Skeletal muscle satellite cell (primary cell): ENCODE results near the gene MAGI2.

Experiments
- H3K27me3 ChIP-seq: 2 replicates; pipeline ENCODE4 v1.7.0; 2013; ENCODE audit warnings: low read length; ENCODE audit not compliant: control insufficient read depth, insufficient read depth
- H3K36me3 ChIP-seq: 2 replicates; pipeline ENCODE4 v1.7.0; 2013; ENCODE audit warnings: mild to moderate bottlenecking, control low read depth, low read length; ENCODE audit not compliant: insufficient read depth
- H3K4me1 ChIP-seq: 2 replicates; pipeline ENCODE4 v1.7.0; 2013; ENCODE audit warnings: low read length; ENCODE audit not compliant: control insufficient read depth, insufficient read depth
- H3K4me2 ChIP-seq: 2 replicates; pipeline ENCODE4 v1.7.0; 2013; ENCODE audit warnings: mild to moderate bottlenecking, low read length
- H3K4me3 ChIP-seq: 2 replicates; pipeline ENCODE4 v1.7.0; 2013; ENCODE audit warnings: low read length
- H3K9ac ChIP-seq: 2 replicates; pipeline ENCODE4 v1.7.0; 2013; ENCODE audit warnings: mild to moderate bottlenecking, low read depth, low read length, moderate library complexity
- H3K9me3 ChIP-seq: replicated peaks from 2 replicates; pipeline ENCODE4 v1.7.0; 2013; ENCODE audit warnings: mild to moderate bottlenecking, control low read depth, low read length

MAGI2 gene

DNA sequence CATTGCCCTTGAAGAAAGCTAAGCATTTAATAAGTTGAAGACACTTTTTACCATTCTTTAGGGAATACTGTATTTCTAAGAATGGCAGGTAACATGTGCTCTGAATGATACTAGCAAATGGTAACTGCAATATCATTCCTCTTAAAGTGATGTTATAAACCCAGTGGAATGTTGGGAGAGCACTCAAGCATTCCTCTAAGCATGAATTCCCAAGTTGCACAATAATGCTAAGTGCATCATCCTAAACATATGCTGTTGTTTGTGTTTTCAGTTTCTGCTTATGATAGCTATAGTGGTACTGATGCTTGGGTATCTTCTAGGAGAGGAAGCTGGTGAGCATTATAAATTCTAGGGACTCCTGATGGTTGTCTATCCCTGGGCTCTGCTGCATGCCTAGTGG is 980.9 kb downstream of the MAGI2 start:
- no peak overlapping the region for H3K9ac ChIP-seq
- peaks cover 12% of the 10 kb centered on the region for H3K4me1 ChIP-seq
- no peak overlapping the region for H3K4me2 ChIP-seq
- no peak overlapping the region for H3K4me3 ChIP-seq
- H3K36me3 ChIP-seq: no peaks in the 10 kb centered on the region
- H3K9me3 ChIP-seq: no peaks in the 10 kb centered on the region
- H3K27me3 ChIP-seq: no peaks in the 10 kb centered on the region

DNA sequence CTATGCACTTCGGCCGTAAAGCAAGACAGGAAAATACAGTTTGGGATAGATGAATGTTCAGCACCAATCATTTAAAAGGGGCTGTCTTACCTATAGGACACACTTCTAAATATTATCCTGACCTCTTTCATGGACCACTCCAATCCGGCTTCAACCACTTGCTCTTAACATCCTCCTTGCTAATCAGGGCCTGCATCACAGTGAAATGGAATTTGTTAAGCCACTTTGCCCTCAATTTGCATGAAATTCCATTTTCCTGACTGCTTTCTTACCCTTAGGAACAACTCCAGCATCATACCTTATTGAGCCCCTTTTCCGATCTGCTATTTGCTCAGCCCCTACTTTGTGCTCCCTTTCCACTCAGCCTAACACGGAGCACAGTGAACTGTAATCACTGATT is 987.6 kb downstream of the MAGI2 start:
- H3K9ac ChIP-seq: no peak overlapping the region
- no peaks in the 10 kb centered on the region for H3K27me3 ChIP-seq
- no peak overlapping the region for H3K4me3 ChIP-seq
- no peaks in the 10 kb centered on the region for H3K9me3 ChIP-seq
- no peak overlapping the region for H3K4me2 ChIP-seq
- no peaks in the 10 kb centered on the region for H3K36me3 ChIP-seq
- no peaks in the 10 kb centered on the region for H3K4me1 ChIP-seq

DNA sequence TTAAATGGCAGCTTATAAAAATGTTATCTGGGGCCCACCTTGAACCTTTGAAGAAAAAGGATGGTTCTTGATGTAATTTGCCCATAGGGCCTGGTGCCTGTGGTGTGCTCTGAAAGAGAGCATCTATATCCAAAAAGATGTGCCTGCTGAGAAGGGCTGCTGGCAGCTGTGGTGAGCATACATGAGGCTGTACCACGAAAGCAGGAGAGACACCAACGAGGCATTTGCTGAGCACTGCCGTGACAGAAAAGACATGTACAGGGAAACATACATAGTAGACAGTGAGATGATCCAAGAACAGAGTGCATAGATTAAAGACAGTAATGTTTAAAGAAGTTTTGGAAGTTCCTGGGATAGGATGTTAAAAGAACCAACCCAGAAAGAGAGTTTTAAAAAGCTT is 990.4 kb downstream of the MAGI2 start:
- Histone ChIP-seq H3K27me3 (no peaks in the 10 kb centered on the region), H3K4me2 (no peak overlapping the region), H3K9ac (no peak overlapping the region), H3K4me1 (no peaks in the 10 kb centered on the region), H3K4me3 (no peak overlapping the region), H3K9me3 (no peaks in the 10 kb centered on the region), H3K36me3 (no peaks in the 10 kb centered on the region)

DNA sequence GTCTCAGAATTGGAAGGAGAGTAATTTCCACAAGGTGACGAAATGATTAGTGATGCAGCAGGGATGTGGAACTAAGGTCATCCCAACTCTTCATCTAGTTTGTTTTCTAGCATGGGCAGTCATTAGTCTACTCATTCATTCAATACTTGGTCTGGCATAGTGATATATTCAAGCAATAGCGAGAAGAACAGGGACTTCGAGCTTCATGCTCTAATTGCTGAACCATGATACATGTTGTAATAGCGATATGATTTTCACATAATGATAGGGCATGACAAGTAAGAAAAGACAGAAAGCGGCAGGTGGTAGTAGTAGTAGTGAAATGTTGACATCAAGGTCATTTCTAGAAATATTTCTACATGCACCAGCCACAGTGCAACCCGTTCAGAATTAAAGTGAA is 1002.8 kb downstream of the MAGI2 start:
- Histone ChIP-seq H3K4me3 (no peak overlapping the region), H3K9ac (no peak overlapping the region), H3K9me3 (no peaks in the 10 kb centered on the region), H3K36me3 (no peaks in the 10 kb centered on the region), H3K27me3 (no peaks in the 10 kb centered on the region), H3K4me2 (no peak overlapping the region), H3K4me1 (no peaks in the 10 kb centered on the region)

DNA sequence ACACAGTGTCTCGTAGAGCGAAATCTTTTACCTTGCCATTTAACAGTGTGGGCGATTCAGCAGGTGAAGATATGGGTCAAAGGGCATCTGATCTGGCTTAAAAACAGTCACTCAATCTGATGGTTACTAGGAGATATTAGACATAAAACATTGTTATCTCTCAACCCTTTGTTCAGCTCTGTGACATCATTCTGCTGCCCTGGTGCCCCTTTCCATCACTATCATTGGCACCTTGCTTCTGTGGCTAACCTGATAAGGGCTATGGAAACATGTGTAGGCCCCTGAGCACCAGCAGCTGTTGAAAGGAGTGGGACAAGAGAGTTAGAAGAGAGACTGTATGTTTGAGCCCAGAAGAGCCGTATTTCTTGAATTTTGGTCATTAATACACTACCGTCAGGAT is 1004.6 kb downstream of the MAGI2 start:
- Histone ChIP-seq H3K9me3 (no peaks in the 10 kb centered on the region), H3K4me1 (no peaks in the 10 kb centered on the region), H3K4me3 (no peak overlapping the region), H3K27me3 (no peaks in the 10 kb centered on the region), H3K36me3 (no peaks in the 10 kb centered on the region), H3K4me2 (no peak overlapping the region), H3K9ac (no peak overlapping the region)

DNA sequence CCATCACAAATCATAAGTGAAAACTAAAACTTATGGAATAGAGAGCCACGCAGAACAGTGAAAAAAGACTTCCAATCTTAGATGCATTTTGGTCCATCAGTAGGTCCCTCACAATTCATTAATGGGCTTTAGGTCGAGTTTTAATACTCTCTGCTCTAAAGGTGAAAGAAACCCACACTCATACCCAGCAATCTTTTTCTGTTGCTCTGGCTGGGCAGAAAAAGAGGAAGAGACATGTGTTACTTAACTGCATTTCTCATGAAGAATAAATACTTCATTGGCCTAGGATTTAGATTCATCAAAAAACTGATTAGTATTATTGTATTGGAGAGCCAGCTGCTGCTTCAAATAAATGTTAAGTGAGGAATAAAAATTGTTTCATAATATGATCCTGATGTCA is 1009.2 kb downstream of the MAGI2 start:
- no peak overlapping the region for H3K4me3 ChIP-seq
- H3K9ac ChIP-seq: no peak overlapping the region
- no peaks in the 10 kb centered on the region for H3K36me3 ChIP-seq
- no peak overlapping the region for H3K4me2 ChIP-seq
- no peaks in the 10 kb centered on the region for H3K9me3 ChIP-seq
- no peaks in the 10 kb centered on the region for H3K27me3 ChIP-seq
- H3K4me1 ChIP-seq: no peaks in the 10 kb centered on the region

DNA sequence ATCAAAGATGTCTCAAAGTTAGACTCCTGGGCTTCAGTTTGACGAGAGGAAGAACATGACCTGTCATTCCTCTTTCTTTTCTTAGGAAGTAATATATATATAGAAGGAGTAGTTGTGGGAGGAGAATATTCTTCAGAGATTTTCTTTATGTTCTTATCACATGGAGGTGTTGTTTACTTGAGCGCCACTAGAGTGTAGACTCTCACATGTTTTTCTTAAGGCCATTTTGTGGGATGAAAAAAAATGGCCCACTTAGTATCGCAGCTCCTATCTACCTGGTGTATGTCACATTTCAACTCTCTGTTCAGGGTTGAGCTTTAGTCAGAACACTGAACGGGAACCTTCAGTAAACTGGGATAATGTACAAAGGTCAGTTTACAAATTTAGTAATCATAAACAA is 1009.7 kb downstream of the MAGI2 start:
- no peaks in the 10 kb centered on the region for H3K27me3 ChIP-seq
- peaks cover 2% of the 10 kb centered on the region for H3K4me1 ChIP-seq
- H3K9ac ChIP-seq: no peak overlapping the region
- no peaks in the 10 kb centered on the region for H3K9me3 ChIP-seq
- no peak overlapping the region for H3K4me2 ChIP-seq
- no peak overlapping the region for H3K4me3 ChIP-seq
- H3K36me3 ChIP-seq: no peaks in the 10 kb centered on the region

DNA sequence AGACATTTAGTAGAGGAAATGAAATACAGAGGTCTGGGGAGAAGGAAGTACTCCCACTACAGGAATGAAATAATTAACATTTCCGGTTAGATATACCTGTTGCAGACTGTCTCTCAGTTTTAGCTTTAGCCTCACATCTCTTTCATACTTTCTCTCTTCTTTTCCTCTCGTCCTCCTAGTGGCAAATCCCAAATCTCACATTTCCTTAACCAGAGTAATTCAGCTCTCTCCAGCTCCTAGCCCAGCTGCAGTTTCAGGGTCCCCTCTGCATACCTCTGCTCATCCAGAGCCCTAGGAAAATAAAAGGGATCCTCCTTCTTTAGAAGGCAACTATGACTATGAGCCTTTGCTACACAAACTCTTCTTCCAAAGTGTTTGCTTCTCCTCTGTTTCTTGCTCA is 1011.7 kb downstream of the MAGI2 start:
- Histone ChIP-seq H3K4me2 (no peak overlapping the region), H3K27me3 (no peaks in the 10 kb centered on the region), H3K36me3 (no peaks in the 10 kb centered on the region), H3K4me1 (peaks cover 23% of the 10 kb centered on the region), H3K9me3 (no peaks in the 10 kb centered on the region), H3K4me3 (no peak overlapping the region), H3K9ac (no peak overlapping the region)

DNA sequence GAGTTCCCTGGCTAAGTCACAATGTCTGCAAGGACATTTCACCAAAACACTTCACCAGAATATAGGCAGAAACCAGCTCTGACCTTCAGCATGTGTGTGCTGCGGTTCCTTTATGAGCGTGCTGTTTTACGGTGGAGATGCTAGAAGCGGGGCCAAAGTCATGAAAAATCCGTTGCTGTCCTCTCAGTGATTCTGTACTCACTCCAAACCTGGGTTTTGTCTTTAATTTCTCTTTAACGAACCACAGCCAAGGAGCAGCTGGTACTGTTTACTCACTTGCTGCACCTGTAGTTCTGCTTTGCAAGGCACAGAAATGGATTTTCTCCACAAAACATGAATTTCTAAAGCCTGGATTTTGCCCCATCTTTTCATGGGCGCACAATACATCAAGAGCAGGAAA is 1015.0 kb downstream of the MAGI2 start:
- Histone ChIP-seq H3K9me3 (no peaks in the 10 kb centered on the region), H3K36me3 (no peaks in the 10 kb centered on the region), H3K4me1 (peaks cover 43% of the 10 kb centered on the region), H3K27me3 (no peaks in the 10 kb centered on the region), H3K4me2 (no peak overlapping the region), H3K4me3 (no peak overlapping the region), H3K9ac (no peak overlapping the region)

DNA sequence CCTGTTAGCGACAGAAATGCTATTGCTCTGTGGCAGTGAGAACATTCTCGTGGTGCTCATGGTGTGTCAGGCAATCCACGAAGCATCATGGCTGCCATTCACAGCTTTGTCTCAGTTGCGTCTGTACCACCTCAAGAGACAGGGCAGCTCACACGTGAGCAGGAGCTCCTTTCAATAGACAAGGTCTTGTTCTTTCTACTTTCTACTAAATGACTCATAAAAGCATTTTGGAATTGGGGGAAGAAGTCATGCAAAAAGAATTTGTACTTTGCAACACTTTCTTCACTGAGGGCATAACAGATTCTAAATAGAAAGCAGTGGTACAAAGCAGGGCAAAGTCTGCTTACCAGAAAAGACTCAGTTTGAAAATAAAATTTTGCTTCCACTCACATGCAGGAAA is 1016.3 kb downstream of the MAGI2 start:
- Histone ChIP-seq H3K27me3 (no peaks in the 10 kb centered on the region), H3K4me2 (peak overlapping the region; percentile 35), H3K9ac (no peak overlapping the region), H3K36me3 (no peaks in the 10 kb centered on the region), H3K4me1 (peaks cover 43% of the 10 kb centered on the region), H3K9me3 (no peaks in the 10 kb centered on the region), H3K4me3 (peak overlapping the region; percentile 26)

DNA sequence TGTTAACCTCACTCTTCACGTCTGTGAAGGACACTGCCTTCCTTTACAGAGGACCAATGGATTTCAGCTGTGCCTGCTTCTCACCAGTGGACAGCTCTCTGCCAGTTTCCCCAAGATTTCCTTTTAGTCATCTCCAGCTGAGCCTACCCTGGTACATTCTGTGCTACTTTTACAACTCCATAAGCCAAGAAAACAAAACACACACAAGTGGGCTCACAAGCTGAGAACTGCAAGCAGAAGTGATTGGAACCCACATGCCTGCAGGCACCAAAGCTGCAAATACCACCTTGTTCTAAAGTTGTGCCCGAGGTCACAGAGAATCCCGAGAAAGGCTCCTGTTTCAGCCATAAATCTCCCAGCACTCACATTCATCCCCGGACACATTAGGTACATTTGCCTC is 1018.1 kb downstream of the MAGI2 start:
- no peaks in the 10 kb centered on the region for H3K9me3 ChIP-seq

DNA sequence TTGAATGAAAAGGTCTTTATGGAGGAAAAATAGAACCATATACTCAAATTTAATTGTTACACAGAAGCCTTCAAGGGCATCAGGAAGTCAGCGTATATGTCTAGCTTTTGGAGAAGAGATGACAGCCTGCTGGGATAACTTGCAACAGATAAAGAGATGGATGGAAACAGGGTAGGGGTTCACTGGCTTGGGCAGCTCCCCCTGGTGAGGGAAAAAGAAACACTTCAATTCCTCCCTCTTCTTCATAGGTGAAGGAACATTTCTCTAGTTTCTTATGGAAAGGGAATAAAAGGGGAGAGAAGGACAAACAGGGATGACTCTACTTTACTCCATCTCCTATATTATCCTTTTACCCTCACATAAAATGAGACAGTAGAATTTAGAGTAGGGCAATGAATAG is 1019.2 kb downstream of the MAGI2 start:
- Histone ChIP-seq H3K27me3 (no peaks in the 10 kb centered on the region), H3K4me1 (peaks cover 43% of the 10 kb centered on the region), H3K4me2 (no peak overlapping the region), H3K36me3 (no peaks in the 10 kb centered on the region), H3K9ac (no peak overlapping the region), H3K9me3 (no peaks in the 10 kb centered on the region), H3K4me3 (no peak overlapping the region)

More for the DNA sequence above, 1018.1 kb downstream of the MAGI2 start:
- H3K9ac ChIP-seq: no peak overlapping the region
- no peak overlapping the region for H3K4me3 ChIP-seq
- H3K27me3 ChIP-seq: no peaks in the 10 kb centered on the region
- H3K4me1 ChIP-seq: peaks cover 43% of the 10 kb centered on the region
- peak overlapping the region; percentile 58 for H3K4me2 ChIP-seq
- no peaks in the 10 kb centered on the region for H3K36me3 ChIP-seq
